Endodermal cell (in vitro differentiated cells): ENCODE measurements around the gene FAM89B. TPM values are rescaled to one million over a fixed set of nuclear protein-coding genes. Genes with fewer than 3 reads are reported as not detected.
A peak's percentile ranks its signal among the peaks of the same experiment; 100 is the strongest.

Source experiments
- DNase-seq: peaks from one replicate; pipeline ENCODE4 v3.0.0-alpha.2; 2017
- H3K27ac ChIP-seq: 2 replicates; pipeline ENCODE4 v1.5.1; 2013; ENCODE audit warnings: mild to moderate bottlenecking, low read depth, low read length, moderate library complexity
- H3K27me3 ChIP-seq: 2 replicates; pipeline ENCODE4 v1.6.1; 2013; ENCODE audit warnings: mild to moderate bottlenecking, low read length, moderate library complexity; ENCODE audit not compliant: insufficient read depth, control insufficient read depth, poor library complexity, severe bottlenecking
- H3K36me3 ChIP-seq: 2 replicates; pipeline ENCODE4 v1.7.0; 2013; ENCODE audit warnings: mild to moderate bottlenecking, low read length, moderate library complexity; ENCODE audit not compliant: control insufficient read depth, insufficient read depth
- H3K4me1 ChIP-seq: one replicate; pipeline ENCODE4 v1.7.0; 2013; ENCODE audit warnings: low read length; ENCODE audit not compliant: control insufficient read depth, insufficient read depth
- H3K4me3 ChIP-seq: 2 replicates; pipeline ENCODE4 v1.5.1; 2013; ENCODE audit warnings: mild to moderate bottlenecking, low read length, moderate library complexity
- H3K9ac ChIP-seq: 2 replicates; pipeline ENCODE4 v1.6.1; 2013; ENCODE audit warnings: mild to moderate bottlenecking, low read length, moderate library complexity; ENCODE audit not compliant: poor library complexity, severe bottlenecking; ENCODE audit errors: extremely low read depth
- H3K9me3 ChIP-seq: 2 replicates; pipeline ENCODE4 v1.6.1; 2013; ENCODE audit warnings: mild to moderate bottlenecking, low read length, moderate library complexity; ENCODE audit not compliant: control insufficient read depth
- H3K27ac Mint-ChIP-seq: 2 replicates; pipeline ENCODE4 v1.8.0; 2020; ENCODE audit warnings: mixed read lengths
- H3K27me3 Mint-ChIP-seq: 2 replicates; pipeline ENCODE4 v1.8.0; 2021; ENCODE audit warnings: mild to moderate bottlenecking, mixed read lengths; ENCODE audit not compliant: insufficient read depth
- H3K36me3 Mint-ChIP-seq: 2 replicates; pipeline ENCODE4 v1.8.0; 2020; ENCODE audit warnings: low read depth, mixed read lengths
- H3K4me1 Mint-ChIP-seq: 2 replicates; pipeline ENCODE4 v1.8.0; 2020; ENCODE audit warnings: mixed read lengths
- H3K4me3 Mint-ChIP-seq: 2 replicates; pipeline ENCODE4 v1.8.0; 2020; ENCODE audit warnings: mild to moderate bottlenecking, moderate library complexity, mixed read lengths
- H3K9me3 Mint-ChIP-seq: 2 replicates; pipeline ENCODE4 v1.8.0; 2020; ENCODE audit warnings: mild to moderate bottlenecking, mixed read lengths
- CTCF ChIP-seq: fragments of 200-600 bp; sonication (generic); conservative IDR thresholded peaks from 2 replicates; pipeline ENCODE4 v1.5.0; 2021; ENCODE audit warnings: antibody characterized with exemption, mild to moderate bottlenecking
- WGBS, 2 experiments: methylation state at CpG; one replicate each; pipeline versions ENCODE4 v1.1.5 to v1.1.7; 2013; ENCODE audit warnings: missing lambda C conversion rate in 2 of 2, mixed read lengths in 1 of 2; ENCODE audit not compliant: insufficient coverage in 1 of 2, insufficient read length in 1 of 2; 5-methylcytosine and 5-hydroxymethylcytosine counted together
- total RNA-seq, 2 donors: library from RNA; stranded (reverse); fragmentation: NEBNext Ultra II Directional in 1 of 2; extraction: Animal tissue kit (Norgen Biotek cat#: 25700) in 1 of 2; gene quantifications; 2 replicates in 1 of 2; 3 replicates in 1 of 2; pipeline ENCODE4 v1.2.1, GENCODE V29; 2021

The FAM89B gene
- total RNA-seq, 2 donors from 2014 or later, result 23.3 to 24.9 TPM

- H3K9me3 ChIP-seq, result no peaks in the 10 kb centered on the region
- Mint-ChIP-seq H3K27ac (no peak overlapping the region), H3K9me3 (no peaks in the 10 kb centered on the region), H3K4me3 (no peak overlapping the region), H3K4me1 (peaks cover 25% of the 10 kb centered on the region), H3K36me3 (no peaks in the 10 kb centered on the region), H3K27me3 (peaks cover 64% of the 10 kb centered on the region)
- no peak for TF ChIP-seq CTCF
- H3K27me3 ChIP-seq, result peaks cover 15% of the 10 kb centered on the region
- DNase-seq, result no peak
- H3K36me3 ChIP-seq, result no peaks in the 10 kb centered on the region
- no peak overlapping the region for H3K4me3 ChIP-seq
- H3K4me1 ChIP-seq, result peaks cover 12% of the 10 kb centered on the region
- no peak overlapping the region for H3K27ac ChIP-seq
- no peak overlapping the region for H3K9ac ChIP-seq
- WGBS, 2 experiments, result 87 to 100% methylated on average over 1 to 4 of the region's 4 CpGs
These were observed 17.4 kb upstream of the FAM89B start for GRCh38 chr11:65554842-65555430.

DNA sequence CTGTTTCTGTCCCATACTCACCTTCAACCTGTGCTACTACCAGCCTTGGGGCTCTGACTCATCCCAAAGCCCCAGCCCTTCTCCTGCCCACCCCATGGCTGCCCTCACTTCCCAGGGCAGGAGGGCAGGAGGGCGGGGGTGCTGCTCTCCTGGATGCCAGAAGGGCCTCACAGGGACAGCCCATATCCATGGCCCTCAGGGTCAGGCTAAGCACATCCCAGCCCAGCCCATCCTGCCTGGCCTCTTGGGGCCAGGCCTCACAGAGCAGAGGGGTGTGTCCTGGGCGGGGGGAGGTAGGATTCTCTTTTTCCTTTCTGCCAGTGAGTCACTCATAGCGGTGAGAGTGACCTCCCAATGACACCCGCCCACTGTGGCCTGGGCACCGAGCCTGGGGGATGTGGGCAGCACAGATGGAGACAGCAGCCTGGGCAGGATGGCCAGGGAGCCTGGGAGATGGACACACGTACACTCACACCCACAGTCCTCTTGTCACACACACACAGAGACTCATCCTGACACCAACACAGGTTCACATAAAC is 16.6 kb upstream of the FAM89B start:
- H3K9me3 Mint-ChIP-seq, result no peaks in the 10 kb centered on the region
- Histone ChIP-seq H3K36me3 (no peaks in the 10 kb centered on the region), H3K27me3 (peaks cover 15% of the 10 kb centered on the region), H3K4me3 (no peak overlapping the region), H3K27ac (no peak overlapping the region), H3K9ac (no peak overlapping the region), H3K9me3 (no peaks in the 10 kb centered on the region), H3K4me1 (peaks cover 12% of the 10 kb centered on the region)
- H3K27ac Mint-ChIP-seq, result no peak overlapping the region
- no peak overlapping the region for H3K4me3 Mint-ChIP-seq
- peaks cover 66% of the 10 kb centered on the region for H3K27me3 Mint-ChIP-seq
- peaks cover 32% of the 10 kb centered on the region for H3K4me1 Mint-ChIP-seq
- TF ChIP-seq CTCF, result no peak
- 77% methylated on average over 6 of the region's 6 CpGs; no CpG with 5 or more reads in 1 of the 2 experiments for WGBS, 2 experiments
- no peak for DNase-seq
- no peaks in the 10 kb centered on the region for H3K36me3 Mint-ChIP-seq

GRCh38 chr11:65556470-65557279 is 15.7 kb upstream of the FAM89B start:
- Histone ChIP-seq H3K9ac (no peak overlapping the region), H3K27me3 (peaks cover 15% of the 10 kb centered on the region), H3K4me1 (peaks cover 17% of the 10 kb centered on the region), H3K27ac (no peak overlapping the region), H3K4me3 (peak overlapping the region; percentile 49), H3K9me3 (no peaks in the 10 kb centered on the region), H3K36me3 (no peaks in the 10 kb centered on the region)
- H3K36me3 Mint-ChIP-seq, result no peaks in the 10 kb centered on the region
- no peak for TF ChIP-seq CTCF
- peaks cover 25% of the 10 kb centered on the region for H3K4me1 Mint-ChIP-seq
- H3K9me3 Mint-ChIP-seq, result no peaks in the 10 kb centered on the region
- DNase-seq, result no peak
- peaks cover 57% of the 10 kb centered on the region for H3K27me3 Mint-ChIP-seq
- H3K27ac Mint-ChIP-seq, result no peak overlapping the region
- peak overlapping the region; percentile 59 for H3K4me3 Mint-ChIP-seq
- WGBS, 2 experiments, result 86 to 92% methylated on average over 8 to 12 of the region's 12 CpGs
